ENCODE measurements around the gene RNF213. TPM values are rescaled to one million over a fixed set of nuclear protein-coding genes. Genes with fewer than 3 reads are reported as not detected.
A peak's percentile ranks its signal among the peaks of the same experiment; 100 is the strongest.
"Not testable (repeated sequence)": the region's sequence is repeated elsewhere in the genome, so short reads cannot be mapped to it uniquely, and the experiment has no call there.

Gene RNF213
- total RNA-seq, 1 experiment from 2014 or later, result 60.8 TPM

GRCh38 chr17:80407917-80408316, 147.3 kb downstream of the RNF213 start:
- not testable (repeated sequence) for DNase-seq (ENCODE audit: extremely low read depth, low read depth)

- no peak for DNase-seq (ENCODE audit: extremely low read depth, low read depth)
Measured at GRCh38 chr17:80408872-80409271, 148.2 kb downstream of the RNF213 start.

DNA sequence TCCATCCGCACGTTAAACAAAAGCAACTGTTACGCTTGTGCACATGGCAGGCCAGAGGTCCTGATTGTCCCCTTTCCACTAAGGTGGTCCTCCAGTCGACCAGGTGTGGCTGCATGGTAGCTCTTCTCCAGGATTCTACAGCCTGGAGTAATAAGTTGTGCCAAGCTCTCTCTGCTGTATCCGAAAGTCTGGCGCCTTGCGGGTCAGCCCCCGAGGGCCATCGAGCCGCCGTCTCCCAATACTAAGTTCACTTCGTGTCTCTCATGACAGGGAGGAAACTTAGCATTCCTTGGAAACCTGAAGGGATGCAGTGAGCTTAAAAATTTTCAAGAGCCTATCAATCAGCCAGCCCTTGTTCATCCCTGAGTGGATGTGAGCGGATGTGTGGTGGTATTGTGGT, 149.0 kb downstream of the RNF213 start:
- DNase-seq (ENCODE audit: extremely low read depth, low read depth), result no peak

- not testable (repeated sequence) for DNase-seq (ENCODE audit: extremely low read depth, low read depth)
Measured at GRCh38 chr17:80410441-80411087, 149.9 kb downstream of the RNF213 start.

- DNase-seq (ENCODE audit: extremely low read depth, low read depth), result no peak
Measured at GRCh38 chr17:80413771-80414507, 153.3 kb downstream of the RNF213 start.

DNA sequence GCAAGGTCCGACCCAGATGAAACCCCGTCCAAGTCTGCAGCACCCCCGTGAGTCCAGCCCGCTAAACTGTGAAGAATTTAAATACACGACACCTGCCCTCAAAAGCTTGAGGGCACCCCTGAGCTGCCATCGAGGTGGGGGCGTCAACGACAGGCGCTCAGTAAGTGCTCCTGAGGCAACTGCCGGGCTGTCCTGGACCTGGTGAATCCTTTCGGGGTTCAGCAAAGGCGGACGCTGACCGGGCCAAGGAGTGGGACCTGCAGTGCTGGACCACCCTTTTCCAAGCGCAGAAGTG, 153.8 kb downstream of the RNF213 start:
- DNase-seq (ENCODE audit: extremely low read depth, low read depth), result no peak

- peak; percentile 89 for DNase-seq (ENCODE audit: extremely low read depth, low read depth)
Measured at GRCh38 chr17:80414803-80415625, 154.4 kb downstream of the RNF213 start, which contains the start of gene ENDOV. Gene ENDOV (plus strand): TSS chr17:80415167. CDS start chr17:80415195, 28 bp downstream.

- DNase-seq (ENCODE audit: extremely low read depth, low read depth), result no peak
Measured at GRCh38 chr17:80415626-80416137, 155.0 kb downstream of the RNF213 start.

GRCh38 chr17:80416260-80416939, 155.7 kb downstream of the RNF213 start:
- DNase-seq (ENCODE audit: extremely low read depth, low read depth), result no peak

GRCh38 chr17:80416940-80417293, 156.3 kb downstream of the RNF213 start:
- DNase-seq (ENCODE audit: extremely low read depth, low read depth), result no peak

- no peak for DNase-seq (ENCODE audit: extremely low read depth, low read depth)
Measured at GRCh38 chr17:80418589-80418988, 157.9 kb downstream of the RNF213 start.

DNA sequence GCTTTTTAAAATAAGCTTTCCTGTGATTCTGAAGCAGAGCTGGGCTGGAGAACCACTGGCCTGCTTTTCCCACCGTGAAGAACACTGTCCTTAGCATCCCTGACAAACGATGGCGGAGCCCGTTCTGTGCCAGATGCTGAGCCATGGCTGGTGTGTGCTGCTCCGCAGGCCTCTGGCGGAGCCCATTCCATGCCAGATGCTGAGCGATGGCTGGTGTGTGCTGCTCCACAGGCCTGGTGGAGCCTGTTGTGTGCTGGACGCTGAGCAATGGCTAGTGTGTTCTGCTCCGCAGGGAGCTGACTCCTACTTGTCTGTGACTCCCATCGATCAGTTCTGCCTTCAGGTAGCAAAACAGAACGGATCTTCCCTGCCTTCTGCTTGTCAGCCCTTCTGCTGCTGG, 158.6 kb downstream of the RNF213 start:
- DNase-seq (ENCODE audit: extremely low read depth, low read depth), result no peak

GRCh38 chr17:80421381-80422090, 160.9 kb downstream of the RNF213 start:
- DNase-seq (ENCODE audit: extremely low read depth, low read depth), result no peak

GRCh38 chr17:80422276-80422675, 161.6 kb downstream of the RNF213 start:
- no peak for DNase-seq (ENCODE audit: extremely low read depth, low read depth)

GRCh38 chr17:80422981-80423380, 162.3 kb downstream of the RNF213 start:
- no peak for DNase-seq (ENCODE audit: extremely low read depth, low read depth)

DNA sequence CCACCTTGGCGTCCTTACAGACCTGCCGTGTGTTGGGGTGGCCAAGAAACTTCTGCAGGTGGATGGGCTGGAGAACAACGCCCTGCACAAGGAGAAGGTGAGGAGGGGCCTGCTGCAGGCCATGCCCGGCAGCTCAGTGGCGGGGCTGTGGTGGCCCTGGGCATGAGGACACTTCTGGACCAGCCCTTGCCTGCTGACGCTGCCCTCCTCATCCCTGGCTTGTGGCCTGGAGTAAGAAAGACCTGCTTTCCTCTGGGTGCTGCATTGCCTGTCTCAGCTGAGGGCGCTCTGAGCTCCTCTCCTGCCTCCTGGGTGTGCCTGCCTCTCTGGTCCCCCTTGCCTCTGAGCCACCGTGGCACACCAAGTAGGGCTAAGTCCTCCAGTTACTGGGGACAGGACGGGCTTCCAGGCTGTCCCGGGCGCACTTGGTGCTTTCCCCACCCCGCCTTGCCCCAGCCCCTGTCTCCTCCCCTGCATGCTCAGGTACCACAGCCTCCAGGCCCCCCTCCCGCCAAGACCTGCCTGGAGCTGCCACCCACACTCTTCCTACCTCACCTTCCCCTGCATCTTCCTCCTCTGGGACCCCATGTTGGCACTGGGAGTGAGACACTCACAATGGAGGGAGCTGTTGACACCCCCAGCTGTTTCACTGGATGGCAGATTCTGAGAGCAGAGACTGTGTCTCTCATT, 163.0 kb downstream of the RNF213 start:
- DNase-seq (ENCODE audit: extremely low read depth, low read depth), result no peak

DNA sequence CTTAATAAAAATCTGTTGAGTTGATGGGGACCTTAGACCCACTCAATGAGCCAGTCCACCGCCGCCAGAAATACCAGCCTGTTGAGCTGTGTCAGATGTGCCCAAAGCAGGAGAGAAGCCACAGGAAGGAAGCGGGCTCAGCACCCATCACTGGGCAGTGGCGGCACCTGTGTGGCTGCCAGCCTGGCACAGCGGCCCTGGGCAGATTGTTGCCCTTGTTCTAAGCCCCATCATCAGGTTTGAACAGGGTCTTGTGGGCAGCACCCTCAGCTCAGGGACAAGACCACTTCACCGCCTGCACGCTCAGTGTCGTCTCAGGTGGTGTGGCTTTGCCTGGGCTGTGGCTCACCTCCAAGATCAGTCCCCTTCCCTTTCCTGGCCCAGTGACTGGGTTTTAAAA, 163.6 kb downstream of the RNF213 start:
- DNase-seq (ENCODE audit: extremely low read depth, low read depth), result no peak

DNA sequence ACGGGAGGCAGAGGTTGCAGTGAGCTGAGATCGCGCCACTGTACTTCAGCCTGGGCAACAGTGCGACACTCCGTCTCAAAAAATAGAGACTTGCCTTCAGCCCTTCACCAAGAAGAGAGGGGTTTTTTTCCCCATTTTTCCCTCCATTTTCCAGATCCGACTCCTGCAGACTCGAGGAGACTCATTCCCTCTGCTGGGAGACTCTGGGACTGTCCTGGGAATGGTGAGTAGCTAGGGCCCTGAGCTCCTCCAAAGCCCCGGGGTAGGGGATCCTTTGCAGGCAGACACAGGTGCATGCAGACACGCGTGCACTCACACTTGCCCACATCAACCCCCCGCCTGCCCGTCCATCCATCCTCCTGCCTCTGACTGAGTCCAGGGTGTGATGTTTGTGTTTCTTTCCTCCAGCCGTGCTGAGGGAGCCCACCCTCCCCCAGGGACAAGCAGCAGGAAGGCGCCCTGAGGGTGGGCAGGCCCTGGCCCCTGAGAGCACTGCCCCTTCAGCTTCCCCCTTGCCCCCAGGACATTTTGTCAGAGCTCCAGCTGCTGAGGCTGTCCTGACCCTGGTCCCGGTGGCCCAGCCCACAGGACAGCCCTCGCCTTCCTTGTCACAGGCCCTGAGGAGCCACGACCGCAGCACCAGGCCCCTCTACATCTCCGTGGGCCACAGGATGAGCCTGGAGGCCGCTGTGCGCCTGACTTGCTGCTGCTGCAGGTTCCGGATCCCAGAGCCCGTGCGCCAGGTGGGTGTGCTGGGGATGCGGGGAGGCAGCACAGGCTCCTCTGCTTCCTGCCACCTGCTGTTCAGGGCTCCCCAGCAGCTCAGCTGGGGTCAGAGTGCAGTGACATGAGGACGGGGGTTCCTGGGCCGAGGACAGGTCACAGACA, 164.5 kb downstream of the RNF213 start:
- no peak for DNase-seq (ENCODE audit: extremely low read depth, low read depth)
